Central memory CD4-positive, alpha-beta T cell (primary cell): ENCODE results near the gene FBXW8.

Experiments
- DNase-seq: peaks from one replicate; pipeline ENCODE4 v3.0.0; 2022

Gene FBXW8

GRCh38 chr12:117025481-117026151, 114.9 kb downstream of the FBXW8 start:
- peak; percentile 36 for DNase-seq

DNA sequence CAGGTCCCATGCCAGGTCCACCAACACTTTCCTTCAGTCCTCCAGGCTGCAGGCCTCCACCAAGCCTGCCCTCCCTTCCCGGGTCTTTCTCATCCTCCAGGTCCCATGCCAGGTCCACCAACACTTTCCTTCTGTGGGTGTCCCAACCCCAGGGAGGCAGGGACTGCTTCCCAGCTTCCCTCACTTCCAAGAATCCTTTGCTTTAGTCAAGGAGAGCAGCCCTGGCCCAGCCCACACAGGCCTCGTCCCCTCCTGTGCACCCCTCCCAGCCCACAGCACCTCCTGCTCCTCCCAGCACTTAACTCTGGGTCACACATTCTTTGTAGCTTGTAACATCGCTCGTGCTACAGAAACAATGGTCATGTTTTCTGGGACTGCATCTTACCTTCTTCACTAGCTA, 115.6 kb downstream of the FBXW8 start:
- DNase-seq, result no peak

DNA sequence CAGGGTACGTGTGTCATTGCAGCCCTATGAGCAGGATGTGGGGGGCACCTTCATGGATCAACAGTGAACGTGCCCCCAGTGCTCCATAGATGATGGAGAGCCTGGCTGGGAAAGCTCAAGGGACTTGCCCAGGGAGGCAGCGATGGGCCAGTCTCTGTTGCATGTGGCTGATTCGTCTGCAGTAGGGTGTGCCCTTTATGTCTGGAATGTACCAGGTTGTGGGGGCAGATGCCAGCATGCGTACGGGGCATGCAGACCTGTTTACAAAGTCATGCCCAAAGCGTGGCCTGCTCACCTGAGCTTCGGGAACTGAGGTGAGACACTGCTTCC, 116.1 kb downstream of the FBXW8 start:
- DNase-seq, result no peak

DNA sequence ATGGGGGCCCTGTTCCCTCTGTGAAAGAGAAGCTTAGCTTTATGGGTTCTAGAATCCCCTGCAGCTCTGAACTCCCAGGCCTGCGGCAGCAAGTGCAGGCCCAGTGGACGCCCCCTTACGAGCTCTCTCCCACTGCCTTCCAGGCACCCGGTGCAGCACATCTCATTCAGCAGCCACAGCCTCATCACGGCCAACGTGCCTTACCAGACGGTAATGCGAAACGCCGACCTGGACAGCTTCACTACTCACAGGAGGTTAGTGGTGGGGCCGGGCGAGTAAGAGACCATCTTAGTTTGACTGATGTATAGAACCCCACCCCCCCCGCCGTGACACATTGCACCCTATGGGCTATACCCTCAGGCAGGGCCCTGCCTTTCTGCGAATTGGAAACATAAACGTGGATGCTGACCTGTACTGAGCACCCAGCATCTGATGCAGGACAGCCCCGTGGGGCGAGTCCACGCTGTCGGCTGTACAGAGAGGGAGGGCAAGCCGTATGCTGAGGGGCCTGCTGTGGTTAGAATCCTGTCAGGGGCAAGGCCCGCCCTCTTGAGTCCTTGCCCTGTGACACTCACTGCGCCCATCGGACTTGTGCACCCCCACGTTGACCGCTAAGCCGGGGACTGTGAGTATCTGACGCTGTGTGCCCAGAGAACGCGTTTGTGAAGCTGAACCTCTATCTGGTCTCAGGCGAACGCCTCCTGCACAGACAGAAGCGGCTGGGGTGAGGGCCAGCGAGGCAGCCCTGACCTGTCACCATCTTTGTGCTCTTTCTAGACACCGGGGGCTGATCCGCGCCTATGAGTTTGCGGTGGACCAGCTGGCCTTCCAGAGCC, 116.7 kb downstream of the FBXW8 start:
- no peak for DNase-seq

- no peak for DNase-seq
These were observed 117.5 kb downstream of the FBXW8 start for GRCh38 chr12:117028254-117028653.

DNA sequence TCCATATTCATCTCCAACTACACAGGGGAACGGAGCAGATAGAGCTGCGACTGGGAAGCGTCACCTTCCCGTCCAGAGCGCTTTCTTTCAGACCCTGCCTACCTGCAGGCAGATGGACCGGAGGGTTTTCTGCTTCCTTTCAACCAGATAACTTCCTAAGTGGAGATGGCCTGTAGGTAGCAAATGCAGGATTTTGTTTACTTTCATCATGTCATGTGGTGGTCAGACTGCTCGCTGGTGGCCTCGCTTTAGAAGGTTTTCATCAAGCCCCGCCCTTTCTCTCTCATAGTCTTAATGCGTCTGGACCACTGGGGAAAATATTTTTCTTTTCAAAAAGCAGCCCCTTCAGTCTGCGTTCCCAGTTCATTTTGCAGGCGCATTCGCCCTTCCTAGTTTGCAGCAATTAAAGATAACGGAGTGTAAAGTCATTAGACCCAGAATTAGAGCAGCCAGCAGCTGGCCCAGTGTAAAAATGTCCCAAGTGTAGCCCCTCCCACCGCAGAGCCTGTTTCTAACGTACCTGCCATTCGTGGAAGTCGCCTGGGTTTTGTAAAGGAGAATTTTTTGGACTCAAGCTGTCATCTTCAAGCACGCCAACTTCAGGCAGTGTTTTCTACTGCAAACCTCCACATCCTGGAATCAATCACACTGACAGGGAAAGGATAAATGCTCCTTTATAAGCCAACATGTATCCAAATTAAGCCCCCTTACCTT, 119.6 kb downstream of the FBXW8 start:
- no peak for DNase-seq

GRCh38 chr12:117031843-117032592, 121.3 kb downstream of the FBXW8 start:
- DNase-seq, result no peak

DNA sequence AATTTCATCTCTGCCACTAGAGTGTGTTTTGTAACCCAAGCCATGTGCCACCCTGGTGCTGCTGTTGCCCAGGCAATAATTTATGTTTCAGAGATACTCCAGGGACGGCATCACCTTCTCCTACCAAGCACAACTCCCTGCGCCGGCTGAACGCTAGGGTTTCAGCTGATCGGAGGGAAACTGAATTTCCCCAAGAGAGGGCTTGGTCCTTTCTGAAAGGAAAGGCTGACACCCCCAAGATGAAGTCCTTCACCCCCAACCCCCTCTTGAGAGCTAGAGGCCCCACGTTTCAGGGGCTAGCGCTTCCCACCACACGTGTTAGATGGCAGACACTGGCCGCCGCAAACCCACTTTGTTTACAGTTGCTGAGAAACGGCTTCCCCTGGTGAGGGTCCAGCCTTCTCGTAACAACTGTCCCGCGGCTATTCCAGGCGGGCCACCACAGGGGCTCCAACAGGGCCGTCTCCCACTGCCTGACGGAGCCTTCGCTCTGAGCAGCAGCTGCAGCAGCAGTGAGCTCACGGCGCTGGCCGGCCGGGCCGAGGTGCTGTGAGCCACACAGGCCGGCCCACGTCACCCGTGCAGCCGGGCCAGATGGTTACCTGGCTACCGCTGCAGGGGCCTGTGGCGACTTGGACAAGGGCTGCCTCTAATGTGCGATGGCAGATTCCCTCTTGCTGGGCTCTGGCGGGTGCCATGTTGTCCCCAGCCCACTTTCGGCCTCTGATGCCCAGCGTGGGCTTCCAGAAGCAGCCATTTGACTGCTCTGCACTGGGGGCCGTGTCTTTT, 122.0 kb downstream of the FBXW8 start:
- DNase-seq, result no peak

GRCh38 chr12:117033382-117034221, 122.9 kb downstream of the FBXW8 start:
- no peak for DNase-seq

DNA sequence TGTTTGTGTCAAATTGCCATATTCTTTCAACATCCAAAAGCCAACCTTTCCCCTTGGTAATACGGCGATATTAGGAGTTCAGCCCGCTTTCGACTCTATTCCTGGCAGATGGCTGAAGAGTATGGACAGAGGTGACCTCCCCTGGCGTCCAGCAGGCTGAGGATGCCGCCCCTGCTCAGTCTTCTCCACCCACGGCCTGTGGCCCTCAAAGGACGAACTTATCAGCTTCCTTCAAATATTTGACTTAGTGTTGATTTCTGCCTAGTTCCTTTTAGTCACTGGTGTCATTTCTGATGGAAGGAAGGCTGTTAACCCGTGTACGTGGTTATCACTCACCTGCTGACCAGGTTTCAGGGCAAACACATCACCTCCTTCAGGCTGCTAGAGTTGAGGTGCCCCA, 123.5 kb downstream of the FBXW8 start:
- DNase-seq, result no peak

GRCh38 chr12:117034701-117035151, 124.0 kb downstream of the FBXW8 start:
- no peak for DNase-seq

GRCh38 chr12:117035287-117035686, 124.5 kb downstream of the FBXW8 start:
- no peak for DNase-seq

- no peak for DNase-seq
These were observed 125.3 kb downstream of the FBXW8 start for GRCh38 chr12:117036046-117036445.

- DNase-seq, result no peak
These were observed 125.8 kb downstream of the FBXW8 start for GRCh38 chr12:117036547-117036946.

- no peak for DNase-seq
These were observed 126.7 kb downstream of the FBXW8 start for GRCh38 chr12:117037289-117038022.

- DNase-seq, result no peak
These were observed 127.4 kb downstream of the FBXW8 start for GRCh38 chr12:117038023-117038680.

DNA sequence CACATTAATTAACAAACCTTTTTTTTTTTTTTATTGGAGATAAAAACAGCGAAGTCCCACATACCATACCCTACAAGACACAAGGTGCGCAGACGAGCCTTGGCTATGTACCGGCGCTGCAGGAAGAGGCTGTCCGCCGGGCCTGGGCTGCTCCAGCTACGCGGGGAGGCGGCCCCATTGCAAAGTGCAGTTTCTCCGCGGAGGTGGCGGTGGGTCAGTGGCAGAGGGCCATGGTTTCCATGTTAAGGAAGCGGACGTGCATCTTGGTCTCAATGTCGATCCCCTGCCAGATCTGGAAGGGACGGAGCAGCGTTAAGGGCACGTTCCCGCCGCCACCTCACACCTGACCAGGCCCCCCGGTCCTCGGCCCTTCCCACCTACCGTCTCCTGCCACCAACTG, 128.2 kb downstream of the FBXW8 start:
- no peak for DNase-seq

DNA sequence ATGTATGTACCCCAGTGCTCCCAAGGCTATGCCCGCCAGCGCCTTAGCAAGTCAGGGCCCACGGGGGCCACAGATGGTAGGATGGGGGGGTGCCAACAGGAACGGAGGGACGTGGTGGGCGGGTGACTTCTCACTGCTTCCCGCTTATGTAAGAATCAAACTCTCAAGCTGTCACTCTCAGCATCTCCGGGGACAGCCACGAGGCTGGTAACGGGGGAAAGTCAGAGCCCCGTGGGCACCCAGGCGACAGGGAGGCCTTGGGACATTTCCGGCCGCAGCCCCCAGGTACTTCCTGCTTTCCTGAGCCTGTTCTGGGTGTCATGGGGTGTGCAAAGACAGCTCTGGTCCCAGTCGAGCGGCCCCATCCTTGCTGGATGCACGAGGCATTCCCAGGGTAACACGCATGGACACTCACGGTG, 129.2 kb downstream of the FBXW8 start:
- DNase-seq, result no peak

GRCh38 chr12:117040496-117040895, 129.7 kb downstream of the FBXW8 start:
- no peak for DNase-seq

GRCh38 chr12:117041798-117042170, 131.0 kb downstream of the FBXW8 start:
- no peak for DNase-seq
